Fibroblast of the aortic adventitia (primary cell): ENCODE data around the gene RBBP8NL. TPM values are rescaled to one million over a fixed set of nuclear protein-coding genes. Genes with fewer than 3 reads are reported as not detected.

Source experiments
- DNase-seq: peaks from one replicate; pipeline ENCODE4 v3.0.0-alpha.2; 2010; ENCODE audit warnings: low read depth
- H3K4me3 ChIP-seq: 2 replicates; pipeline ENCODE4 v1.5.1; 2011; ENCODE audit warnings: low read depth, mild to moderate bottlenecking, control low read depth, low read length, moderate library complexity
- total RNA-seq: library from RNA; depleted of rRNA; stranded (reverse); fragments of >200 nt; gene quantifications from 2 replicates; pipeline ENCODE4 v1.2.3, GENCODE V29; 2012; ENCODE audit warnings: low replicate concordance
- TF ChIP-seq, protein P1 (sequence below): IDR thresholded peaks from 2 replicates; pipeline ENCODE4 v1.5.1; 2011; ENCODE audit warnings: mild to moderate bottlenecking, low read length, control low read depth, inconsistent platforms; ENCODE audit not compliant: insufficient read depth

The RBBP8NL gene
- total RNA-seq, 1 donor = not detected

DNA sequence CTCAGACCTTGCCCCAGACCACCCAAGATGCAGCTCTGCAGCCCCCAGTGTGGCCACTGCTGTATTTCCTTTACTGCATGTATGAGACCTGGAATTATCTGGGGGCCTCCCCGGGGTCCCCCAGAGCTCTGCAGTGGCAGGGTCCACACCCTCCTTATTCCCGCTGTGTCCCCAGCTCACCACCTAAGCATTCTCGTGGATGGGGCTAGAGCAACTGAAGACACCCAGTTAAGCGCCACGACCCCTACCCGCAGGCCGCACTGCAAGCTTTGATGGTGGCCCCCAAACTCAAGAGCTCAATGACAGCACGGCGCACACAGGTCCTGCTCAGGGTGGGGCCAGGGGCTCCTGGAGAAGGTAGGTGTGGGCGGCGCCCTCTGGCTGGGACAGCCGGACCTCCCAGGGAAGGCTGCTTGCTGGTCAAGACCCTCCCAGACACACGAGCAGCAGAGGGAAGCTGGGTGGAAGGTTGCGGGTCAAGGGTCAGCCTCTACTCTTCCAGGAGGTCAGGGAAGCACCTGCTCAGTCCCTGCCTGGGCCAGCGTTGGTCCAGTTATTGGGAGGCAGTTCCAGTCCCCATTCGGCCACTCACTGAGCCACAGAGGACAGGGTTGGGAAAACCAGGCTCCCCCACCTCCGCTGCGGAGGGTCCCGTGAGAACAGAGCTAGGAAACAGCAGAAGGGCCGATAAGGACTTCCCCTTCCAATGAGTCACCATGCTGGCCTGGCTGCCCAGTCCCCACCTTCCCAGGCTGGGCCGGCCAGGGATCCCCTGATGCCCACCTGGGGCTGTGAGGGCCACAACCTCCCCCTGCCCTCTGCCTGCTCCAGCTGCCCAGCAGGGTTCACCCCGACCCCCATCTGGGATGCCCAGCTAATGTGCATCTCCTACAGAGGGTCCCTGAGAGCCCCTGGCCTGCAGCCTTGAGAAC lies 63.2 kb downstream of the RBBP8NL start:
- TF ChIP-seq, protein P1, sequence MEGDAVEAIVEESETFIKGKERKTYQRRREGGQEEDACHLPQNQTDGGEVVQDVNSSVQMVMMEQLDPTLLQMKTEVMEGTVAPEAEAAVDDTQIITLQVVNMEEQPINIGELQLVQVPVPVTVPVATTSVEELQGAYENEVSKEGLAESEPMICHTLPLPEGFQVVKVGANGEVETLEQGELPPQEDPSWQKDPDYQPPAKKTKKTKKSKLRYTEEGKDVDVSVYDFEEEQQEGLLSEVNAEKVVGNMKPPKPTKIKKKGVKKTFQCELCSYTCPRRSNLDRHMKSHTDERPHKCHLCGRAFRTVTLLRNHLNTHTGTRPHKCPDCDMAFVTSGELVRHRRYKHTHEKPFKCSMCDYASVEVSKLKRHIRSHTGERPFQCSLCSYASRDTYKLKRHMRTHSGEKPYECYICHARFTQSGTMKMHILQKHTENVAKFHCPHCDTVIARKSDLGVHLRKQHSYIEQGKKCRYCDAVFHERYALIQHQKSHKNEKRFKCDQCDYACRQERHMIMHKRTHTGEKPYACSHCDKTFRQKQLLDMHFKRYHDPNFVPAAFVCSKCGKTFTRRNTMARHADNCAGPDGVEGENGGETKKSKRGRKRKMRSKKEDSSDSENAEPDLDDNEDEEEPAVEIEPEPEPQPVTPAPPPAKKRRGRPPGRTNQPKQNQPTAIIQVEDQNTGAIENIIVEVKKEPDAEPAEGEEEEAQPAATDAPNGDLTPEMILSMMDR = no peak
- DNase-seq = no peak
- H3K4me3 ChIP-seq = no peak overlapping the region

DNA sequence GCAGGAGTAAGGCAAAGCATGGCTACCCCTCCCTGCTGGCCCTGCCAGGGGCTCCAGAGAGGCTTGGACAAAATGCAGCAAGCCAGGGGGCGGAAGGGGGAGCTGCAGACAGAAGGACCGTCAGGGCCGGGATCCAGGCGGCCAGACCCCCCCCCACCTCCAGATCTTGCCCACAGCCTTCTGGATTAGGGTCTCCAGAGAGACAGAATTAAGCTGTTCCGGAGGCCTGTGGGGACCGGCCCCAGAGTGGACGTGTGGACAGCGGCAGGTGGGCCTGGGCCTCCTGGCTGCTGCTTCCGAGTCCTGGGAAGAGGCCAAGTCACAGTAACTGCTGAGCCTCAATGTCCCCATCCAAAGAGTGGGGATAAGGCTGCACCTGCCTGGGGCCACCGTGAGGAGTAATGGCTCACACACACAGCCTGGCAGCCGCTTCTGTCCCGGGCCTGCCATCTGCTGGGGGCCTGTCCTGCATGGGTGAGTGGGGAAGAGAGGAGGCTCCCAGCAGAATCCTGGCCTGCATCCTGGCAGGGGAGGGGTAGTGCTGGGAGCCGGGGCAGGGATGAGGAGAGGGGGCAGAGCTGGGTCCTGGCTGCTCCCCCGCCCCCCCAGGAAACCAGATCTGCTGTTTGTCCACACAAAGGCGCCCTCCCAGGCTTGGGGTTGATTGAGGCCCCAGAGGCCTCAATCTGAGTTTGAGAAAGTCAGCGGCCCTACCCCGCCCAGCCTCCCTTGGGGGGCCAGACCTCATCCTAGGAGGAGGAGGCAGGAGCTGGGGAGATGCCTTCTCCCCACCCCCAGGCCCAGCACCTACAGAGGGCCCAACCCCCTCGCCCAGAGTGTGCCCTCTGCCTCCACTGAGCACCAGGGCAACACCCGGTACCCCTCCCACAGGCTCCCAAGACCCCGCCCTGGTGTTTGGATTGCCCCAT lies 64.1 kb downstream of the RBBP8NL start:
- TF ChIP-seq, protein P1 = no peak
- H3K4me3 ChIP-seq = no peak overlapping the region
- no peak for DNase-seq

DNA sequence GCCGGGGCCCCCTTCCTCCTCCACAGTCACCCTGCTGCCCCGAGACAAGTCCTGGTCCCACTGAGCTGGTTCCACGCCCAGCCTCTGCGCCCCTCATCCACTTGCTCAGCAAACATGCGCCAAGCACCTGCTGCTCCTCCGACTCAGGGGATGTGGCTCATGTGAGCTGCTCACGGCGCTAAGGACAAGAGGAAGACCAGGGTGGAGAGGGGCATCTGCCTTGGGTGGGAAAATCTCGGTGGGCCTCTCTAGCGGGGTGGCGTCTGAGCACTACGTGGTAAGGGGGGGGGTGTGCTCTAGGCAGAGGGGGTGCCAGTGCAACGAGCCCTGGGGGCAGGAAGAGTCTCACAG lies 64.8 kb downstream of the RBBP8NL start:
- TF ChIP-seq, protein P1 = no peak
- H3K4me3 ChIP-seq = no peak overlapping the region
- DNase-seq = no peak

DNA sequence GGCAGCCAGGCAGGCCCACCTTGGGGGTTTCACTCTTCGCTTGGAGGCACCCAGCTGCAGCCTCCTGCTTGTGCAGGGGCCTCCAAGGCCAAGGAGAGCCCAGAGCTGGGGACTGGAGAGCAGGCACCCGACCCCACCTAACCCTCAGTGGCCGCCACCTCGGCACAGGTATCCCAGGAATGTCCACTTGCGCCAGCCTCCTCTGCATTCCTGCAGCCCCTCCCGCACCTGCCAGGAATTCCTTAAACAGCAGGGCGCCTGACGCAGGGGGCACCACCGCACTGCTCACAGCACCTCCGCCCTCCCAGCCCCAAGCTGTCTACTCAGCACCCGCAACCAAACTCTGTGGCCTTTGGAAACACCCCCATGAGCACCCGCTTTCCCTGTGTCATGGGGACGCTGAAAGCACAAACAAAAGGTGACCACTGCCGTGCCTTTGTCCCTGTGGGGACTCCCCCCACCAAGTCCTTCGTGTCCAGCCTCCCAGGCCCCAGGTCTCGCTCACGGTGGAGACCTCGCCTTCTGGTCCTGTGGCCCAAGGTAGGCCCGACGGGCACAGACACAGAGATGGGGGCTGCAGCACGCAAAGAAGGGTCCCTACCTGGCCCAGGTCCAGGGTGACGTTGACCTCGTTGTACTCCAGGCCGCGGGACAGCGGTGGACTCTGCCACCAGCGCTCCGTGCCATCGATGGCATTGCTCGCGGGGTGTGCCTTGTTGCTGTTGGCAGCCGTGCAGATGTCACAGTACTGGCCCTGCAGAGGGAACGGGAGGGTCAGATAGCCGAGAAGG lies 65.3 kb downstream of the RBBP8NL start:
- TF ChIP-seq, protein P1 = no peak
- no peak overlapping the region for H3K4me3 ChIP-seq

DNA sequence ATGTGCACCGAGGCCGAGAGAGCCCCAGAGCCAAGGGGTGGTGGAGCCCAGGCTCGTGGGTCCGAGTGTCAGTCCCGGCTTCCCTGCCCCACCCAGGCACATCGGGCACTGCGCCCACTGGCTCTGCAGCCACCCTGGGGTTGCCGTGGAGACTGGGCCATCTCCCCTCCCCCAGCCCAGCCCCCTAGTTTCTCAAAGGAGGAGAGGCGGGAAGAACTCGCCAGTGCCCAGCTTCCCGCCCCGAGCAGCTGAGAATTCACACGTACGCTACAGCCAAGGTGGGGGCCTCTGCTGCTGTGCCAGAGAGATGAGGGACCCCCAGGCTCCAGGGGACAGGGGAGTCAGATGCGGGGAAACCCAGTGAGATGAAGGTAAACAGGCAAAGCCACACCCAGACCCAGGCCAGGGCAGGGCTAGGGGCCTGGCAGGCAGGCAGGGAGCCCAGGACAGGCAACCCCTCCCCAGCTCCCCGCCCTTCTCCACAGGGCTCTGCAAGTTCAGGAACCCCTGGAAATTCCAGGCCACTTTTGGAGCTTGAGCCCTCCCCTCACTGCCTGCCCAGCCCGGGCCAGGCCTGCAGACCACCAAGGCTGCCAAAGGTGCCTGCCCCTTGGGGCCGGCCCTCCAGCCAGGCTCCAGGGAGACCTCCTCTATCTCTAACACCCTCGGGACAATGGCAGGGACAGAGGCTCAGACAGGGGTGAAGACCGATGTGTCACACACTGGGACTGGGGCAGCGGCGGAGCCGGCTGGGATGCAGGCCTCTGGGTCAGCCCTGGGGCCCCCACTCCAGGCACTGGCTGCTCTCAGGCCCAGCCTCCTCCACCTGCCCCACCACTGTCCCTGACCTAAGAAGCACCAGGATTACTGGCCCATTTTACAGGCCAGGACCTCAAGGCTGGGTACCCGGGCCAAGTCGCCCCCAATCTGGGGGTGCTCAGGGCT lies 66.2 kb downstream of the RBBP8NL start:
- DNase-seq = no peak
- TF ChIP-seq, protein P1 = no peak
- H3K4me3 ChIP-seq = no peak overlapping the region

More for the DNA sequence above, 65.3 kb downstream of the RBBP8NL start:
- DNase-seq = no peak

Other genes with a start within 250 kb of the RBBP8NL start
- 15.3 and 18.7 TPM in 2 replicates for gene MTG2, start 244.5 kb downstream of the RBBP8NL start, total RNA-seq
- gene HRH3, start 207.3 kb downstream of the RBBP8NL start, total RNA-seq = not detected in 2 replicates
- gene OSBPL2, start 189.0 kb downstream of the RBBP8NL start, total RNA-seq = 21.1 and 31.6 TPM in 2 replicates
- gene ADRM1, start 124.5 kb downstream of the RBBP8NL start, total RNA-seq = 73.8 and 81.3 TPM in 2 replicates
- 5.6 and 11.1 TPM in 2 replicates for gene LAMA5, start 60.2 kb downstream of the RBBP8NL start, total RNA-seq
- 754 and 1,887 TPM in 2 replicates for gene RPS21, start 40.4 kb downstream of the RBBP8NL start, total RNA-seq
- 1.1 and 4.3 TPM in 2 replicates for gene CABLES2, start 20.3 kb downstream of the RBBP8NL start, total RNA-seq
- 0.08 TPM in 1 of 2 replicates, not detected in the other for gene GATA5, start 48.5 kb upstream of the RBBP8NL start, total RNA-seq
- gene SLCO4A1, start 215.0 kb upstream of the RBBP8NL start, total RNA-seq = 0.72 and 0.90 TPM in 2 replicates